ENCODE data around the gene TOGARAM2.

DNA sequence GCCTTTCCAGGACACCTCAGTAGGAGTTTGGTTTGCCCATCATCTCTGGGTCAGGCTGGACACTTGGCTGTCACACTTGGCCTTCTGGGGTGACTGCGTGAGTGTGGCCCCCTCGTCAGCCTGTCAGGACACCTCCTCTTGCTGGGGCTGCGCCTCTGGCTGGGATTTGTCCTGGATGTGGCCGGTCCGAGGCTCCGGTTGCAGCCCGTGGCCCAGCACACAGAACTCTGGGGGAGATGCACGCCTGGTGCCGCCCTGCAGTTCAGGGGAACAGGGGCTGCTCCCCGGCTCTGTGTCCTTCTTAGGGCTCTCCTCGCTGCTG lies 83.6 kb downstream of the TOGARAM2 start:
- TF ChIP-seq BHLHE40 (IDR thresholded peaks at IDR 0.05; ENCODE audit: borderline replicate concordance) (no peak), SUZ12 (IDR thresholded peaks at IDR 0.05) (no peak), SP1 (IDR thresholded peaks at IDR 0.05) (no peak)

Data from HEK293T (cell line).